Measurements from ENCODE around the gene C3orf22.

C3orf22 gene

DNA sequence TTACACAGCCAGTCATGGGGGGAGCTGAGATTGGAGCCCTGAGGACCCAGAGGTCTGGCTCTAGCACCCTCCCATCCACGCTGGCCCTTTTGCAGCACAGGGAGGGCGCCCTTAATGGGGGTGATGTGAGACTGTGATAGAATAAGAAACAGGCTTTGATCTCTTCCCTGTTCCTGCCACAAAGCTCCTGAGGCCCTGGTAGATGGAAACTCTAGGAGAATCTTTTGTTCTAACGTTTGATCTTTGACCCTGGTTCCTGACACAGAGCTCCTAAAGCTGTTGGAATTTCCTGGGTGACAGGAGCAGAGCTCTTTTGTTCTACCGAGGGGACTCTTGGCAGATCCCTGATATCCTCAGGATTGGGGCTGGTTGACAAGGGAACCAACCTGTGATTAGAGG lies 40.0 kb downstream of the C3orf22 start:
- no peak for TF ChIP-seq FOXP2 (optimal IDR thresholded peaks at IDR 0.05; ENCODE audit: borderline replicate concordance, extremely low read depth, extremely low read length, insufficient read depth)
- TF ChIP-seq SIN3A (IDR thresholded peaks at IDR 0.05; ENCODE audit: borderline replicate concordance, insufficient read depth, low read length), result no peak
- no peak for TF ChIP-seq REST (IDR thresholded peaks at IDR 0.05; ENCODE audit: insufficient read depth in 1 of 2, low read depth in 2 of 2, low read length in 2 of 2)
- TF ChIP-seq POLR2AphosphoS5 (IDR thresholded peaks at IDR 0.05; ENCODE audit: low read depth, low read length), result no peak
- TF ChIP-seq TAF1 (IDR thresholded peaks at IDR 0.05; ENCODE audit: borderline replicate concordance, insufficient read depth, low read length), result no peak

- TF ChIP-seq SIN3A (IDR thresholded peaks at IDR 0.05; ENCODE audit: borderline replicate concordance, insufficient read depth, low read length) (no peak), POLR2AphosphoS5 (IDR thresholded peaks at IDR 0.05; ENCODE audit: low read depth, low read length) (no peak), FOXP2 (optimal IDR thresholded peaks at IDR 0.05; ENCODE audit: borderline replicate concordance, extremely low read depth, extremely low read length, insufficient read depth) (no peak), TAF1 (IDR thresholded peaks at IDR 0.05; ENCODE audit: borderline replicate concordance, insufficient read depth, low read length) (no peak), REST (IDR thresholded peaks at IDR 0.05; ENCODE audit: insufficient read depth in 1 of 2, low read depth in 2 of 2, low read length in 2 of 2) (no peak)
These were observed 40.5 kb downstream of the C3orf22 start for GRCh38 chr3:126517986-126518778.

DNA sequence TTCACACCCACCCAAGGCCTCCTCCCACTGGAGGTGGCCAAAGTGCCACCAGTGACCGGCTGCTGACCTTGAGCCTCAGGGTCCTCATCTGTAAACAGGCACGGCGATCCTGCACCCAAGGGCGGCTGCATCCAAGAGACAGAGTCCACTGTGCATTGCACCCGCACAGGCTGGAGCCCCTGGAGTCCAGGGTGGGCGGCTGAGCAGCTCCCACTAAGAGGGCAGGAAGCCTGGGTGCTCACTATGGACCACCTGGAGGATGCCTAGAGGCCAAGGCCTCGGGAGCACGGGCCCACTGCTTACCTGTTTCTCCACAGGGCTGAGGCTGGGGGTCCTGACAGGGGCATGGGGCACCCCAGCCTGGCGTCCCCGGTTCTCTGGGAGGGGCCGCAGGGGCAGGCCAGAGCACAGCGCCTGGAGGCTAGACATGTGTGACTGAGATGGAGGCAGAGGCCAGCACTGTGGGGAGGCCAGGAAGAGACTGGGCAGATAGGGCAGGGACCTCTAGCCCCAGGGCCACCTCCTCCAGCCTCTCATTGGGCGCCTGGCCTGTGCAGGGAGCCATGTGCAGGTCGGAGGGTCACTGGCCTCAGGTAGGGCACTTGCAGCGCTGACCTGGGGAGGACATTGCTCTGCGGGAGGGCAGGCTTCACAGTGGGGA lies 41.3 kb downstream of the C3orf22 start, which contains the start of gene UROC1:
UROC1 (minus strand) TSS at position 483 of the 661 bp plus-strand sequence; CDS start at position 429, 54 bp downstream.
- no peak for TF ChIP-seq FOXP2 (optimal IDR thresholded peaks at IDR 0.05; ENCODE audit: borderline replicate concordance, extremely low read depth, extremely low read length, insufficient read depth)
- TF ChIP-seq POLR2AphosphoS5 (IDR thresholded peaks at IDR 0.05; ENCODE audit: low read depth, low read length), result no peak
- TF ChIP-seq TAF1 (IDR thresholded peaks at IDR 0.05; ENCODE audit: borderline replicate concordance, insufficient read depth, low read length), result no peak
- no peak for TF ChIP-seq REST (IDR thresholded peaks at IDR 0.05; ENCODE audit: insufficient read depth in 1 of 2, low read depth in 2 of 2, low read length in 2 of 2)
- no peak for TF ChIP-seq SIN3A (IDR thresholded peaks at IDR 0.05; ENCODE audit: borderline replicate concordance, insufficient read depth, low read length)

DNA sequence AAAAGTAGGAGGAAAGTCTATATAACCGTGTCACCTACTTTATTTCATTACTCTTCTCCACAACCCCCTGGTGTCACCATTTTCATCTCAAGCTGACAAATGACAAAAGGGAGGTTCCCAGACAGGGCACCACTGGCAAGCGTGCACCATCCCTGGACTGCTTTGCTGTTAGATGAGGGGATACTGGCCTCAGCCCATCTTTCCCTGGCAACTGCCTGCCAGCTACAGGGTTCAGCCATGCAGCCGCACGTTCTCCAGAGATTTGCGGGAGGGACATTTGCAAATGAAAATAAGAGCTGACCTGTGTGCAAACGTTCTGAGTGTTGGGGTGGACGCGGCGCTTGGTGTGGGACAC lies 41.8 kb downstream of the C3orf22 start:
- no peak for TF ChIP-seq FOXP2 (optimal IDR thresholded peaks at IDR 0.05; ENCODE audit: borderline replicate concordance, extremely low read depth, extremely low read length, insufficient read depth)
- no peak for TF ChIP-seq POLR2AphosphoS5 (IDR thresholded peaks at IDR 0.05; ENCODE audit: low read depth, low read length)
- TF ChIP-seq REST (IDR thresholded peaks at IDR 0.05; ENCODE audit: insufficient read depth in 1 of 2, low read depth in 2 of 2, low read length in 2 of 2), result no peak
- TF ChIP-seq TAF1 (IDR thresholded peaks at IDR 0.05; ENCODE audit: borderline replicate concordance, insufficient read depth, low read length), result no peak
- TF ChIP-seq SIN3A (IDR thresholded peaks at IDR 0.05; ENCODE audit: borderline replicate concordance, insufficient read depth, low read length), result no peak
